ENCODE data around the gene FGF14.

DNA sequence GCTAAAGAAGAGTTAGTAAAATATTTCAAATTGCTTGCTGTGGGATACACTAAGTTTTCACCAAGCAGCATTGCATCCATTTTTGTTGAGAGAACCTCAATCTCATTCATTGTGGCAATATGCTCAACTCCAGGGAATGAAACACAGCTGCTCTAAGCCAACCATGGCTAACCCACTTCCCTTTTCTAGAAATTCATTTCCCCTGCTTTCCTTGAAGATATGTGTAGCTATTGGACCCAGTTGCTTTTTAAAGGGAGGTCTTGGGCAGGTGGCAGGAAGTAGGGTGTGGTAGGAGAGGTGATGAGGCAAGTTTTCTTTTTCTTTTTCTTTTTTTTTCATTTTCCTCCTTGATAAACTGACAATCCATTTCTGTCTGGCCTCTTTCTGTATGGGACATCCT is 452.2 kb downstream of the FGF14 start:
- TF ChIP-seq, protein P1, sequence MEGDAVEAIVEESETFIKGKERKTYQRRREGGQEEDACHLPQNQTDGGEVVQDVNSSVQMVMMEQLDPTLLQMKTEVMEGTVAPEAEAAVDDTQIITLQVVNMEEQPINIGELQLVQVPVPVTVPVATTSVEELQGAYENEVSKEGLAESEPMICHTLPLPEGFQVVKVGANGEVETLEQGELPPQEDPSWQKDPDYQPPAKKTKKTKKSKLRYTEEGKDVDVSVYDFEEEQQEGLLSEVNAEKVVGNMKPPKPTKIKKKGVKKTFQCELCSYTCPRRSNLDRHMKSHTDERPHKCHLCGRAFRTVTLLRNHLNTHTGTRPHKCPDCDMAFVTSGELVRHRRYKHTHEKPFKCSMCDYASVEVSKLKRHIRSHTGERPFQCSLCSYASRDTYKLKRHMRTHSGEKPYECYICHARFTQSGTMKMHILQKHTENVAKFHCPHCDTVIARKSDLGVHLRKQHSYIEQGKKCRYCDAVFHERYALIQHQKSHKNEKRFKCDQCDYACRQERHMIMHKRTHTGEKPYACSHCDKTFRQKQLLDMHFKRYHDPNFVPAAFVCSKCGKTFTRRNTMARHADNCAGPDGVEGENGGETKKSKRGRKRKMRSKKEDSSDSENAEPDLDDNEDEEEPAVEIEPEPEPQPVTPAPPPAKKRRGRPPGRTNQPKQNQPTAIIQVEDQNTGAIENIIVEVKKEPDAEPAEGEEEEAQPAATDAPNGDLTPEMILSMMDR (IDR thresholded peaks at IDR 0.05), result no peak
- TF ChIP-seq FOXM1 (IDR thresholded peaks at IDR 0.05; ENCODE audit: low read depth) (no peak), USF1 (IDR thresholded peaks at IDR 0.05; ENCODE audit: borderline replicate concordance, low read depth) (no peak), RFX5 (IDR thresholded peaks at IDR 0.05; ENCODE audit: low read length) (no peak), SIN3A (IDR thresholded peaks at IDR 0.05; ENCODE audit: borderline replicate concordance, low read depth, low read length) (no peak), MEF2A (IDR thresholded peaks at IDR 0.05; ENCODE audit: borderline replicate concordance, low read depth) (no peak)
- TF ChIP-seq, protein P2, sequence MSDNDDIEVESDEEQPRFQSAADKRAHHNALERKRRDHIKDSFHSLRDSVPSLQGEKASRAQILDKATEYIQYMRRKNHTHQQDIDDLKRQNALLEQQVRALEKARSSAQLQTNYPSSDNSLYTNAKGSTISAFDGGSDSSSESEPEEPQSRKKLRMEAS (IDR thresholded peaks at IDR 0.05; ENCODE audit: low read depth), result no peak

Data from SK-N-SH (cell line).